IgD-negative memory B cell (primary cell): ENCODE measurements around the gene CDK1. TPM values are rescaled to one million over a fixed set of nuclear protein-coding genes. Genes with fewer than 3 reads are reported as not detected.

ENCODE experiments used
- polyA plus RNA-seq: library from polyadenylated mRNA; unstranded; fragments of 300-500 nt; fragmentation: Illumina TruSeq; gene quantifications from one replicate; pipeline ENCODE4 v1.2.3, GENCODE V29; 2021

Gene CDK1
- polyA plus RNA-seq, 1 donor from 2014 or later, result 0.46 TPM

Other genes with a start within 250 kb of the CDK1 start
- gene RHOBTB1, start 165.7 kb downstream of the CDK1 start, polyA plus RNA-seq, result 0.16 TPM